CD8-positive, alpha-beta memory T cell (primary cell): Measurements from ENCODE around the gene TOM1L2. TPM values are rescaled to one million over a fixed set of nuclear protein-coding genes. Genes with fewer than 3 reads are reported as not detected.

Experiments
- CTCF ChIA-PET: fragments of 350-600 bp; sonication (Branson Sonifier 250); formaldehyde crosslinking; loops from one replicate; lab custom pipeline; 2021; ENCODE audit warnings: antibody characterized with exemption; lab: Charles Lee
- POLR2A ChIA-PET: fragments of 350-600 bp; sonication (Branson Sonifier 250); formaldehyde crosslinking; loops from one replicate; lab custom pipeline; 2021; ENCODE audit warnings: antibody characterized with exemption; lab: Charles Lee
- DNase-seq, 5 donors: peaks; one replicate each; pipeline versions ENCODE4 v3.0.0 to v3.0.0-alpha.2; 2020 to 2022; ENCODE audit warnings: mixed read lengths in 1 of 5
- H3K27ac ChIP-seq: one replicate; pipeline ENCODE4 v1.7.0; 2013; ENCODE audit warnings: low read depth, mild to moderate bottlenecking, low read length, moderate library complexity
- H3K27me3 ChIP-seq: 2 replicates; pipeline ENCODE4 v1.7.0; 2013; ENCODE audit warnings: low read length, mild to moderate bottlenecking; ENCODE audit not compliant: insufficient read depth, poor library complexity, severe bottlenecking
- H3K36me3 ChIP-seq: 2 replicates; pipeline ENCODE4 v1.7.0; 2013; ENCODE audit warnings: mild to moderate bottlenecking, low read length, moderate library complexity; ENCODE audit not compliant: insufficient read depth
- H3K4me1 ChIP-seq: 2 replicates; pipeline ENCODE4 v1.7.0; 2013; ENCODE audit warnings: mild to moderate bottlenecking, low read length, moderate library complexity; ENCODE audit not compliant: insufficient read depth
- H3K4me3 ChIP-seq: 2 replicates; pipeline ENCODE4 v1.7.0; 2013; ENCODE audit warnings: mild to moderate bottlenecking, low read length
- H3K9me3 ChIP-seq: 2 replicates; pipeline ENCODE4 v1.7.0; 2013; ENCODE audit warnings: mild to moderate bottlenecking, low read length
- H3K27ac Mint-ChIP-seq, 8 donors: one replicate each; pipeline ENCODE4 v1.8.0; 2020 to 2021; ENCODE audit warnings: mixed read lengths in 8 of 8, mild to moderate bottlenecking in 6 of 8, inconsistent platforms in 3 of 8, moderate library complexity in 3 of 8
- H3K27me3 Mint-ChIP-seq, 2 donors: one replicate each; pipeline ENCODE4 v1.8.0; 2020 to 2021; ENCODE audit warnings: mixed read lengths in 2 of 2, mild to moderate bottlenecking in 1 of 2, moderate library complexity in 1 of 2
- H3K36me3 Mint-ChIP-seq, 3 donors: one replicate each; pipeline ENCODE4 v1.8.0; 2020 to 2021; ENCODE audit warnings: mixed read lengths in 3 of 3, inconsistent platforms in 1 of 3, mild to moderate bottlenecking in 1 of 3
- H3K4me1 Mint-ChIP-seq, 3 donors: one replicate each; pipeline ENCODE4 v1.8.0; 2020 to 2021; ENCODE audit warnings: mixed read lengths in 3 of 3, inconsistent platforms in 1 of 3, mild to moderate bottlenecking in 1 of 3
- H3K4me3 Mint-ChIP-seq, 7 donors: one replicate each; pipeline ENCODE4 v1.8.0; 2020 to 2021; ENCODE audit warnings: mixed read lengths in 7 of 7, mild to moderate bottlenecking in 6 of 7, moderate library complexity in 4 of 7, inconsistent platforms in 2 of 7
- H3K9me3 Mint-ChIP-seq, 5 donors: one replicate each; pipeline ENCODE4 v1.8.0; 2020 to 2022; ENCODE audit warnings: mixed read lengths in 5 of 5, mild to moderate bottlenecking in 3 of 5, moderate library complexity in 2 of 5, inconsistent platforms in 1 of 5
- polyA plus RNA-seq: library from polyadenylated mRNA; unstranded; fragments of 300-500 nt; fragmentation: Illumina TruSeq; gene quantifications from one replicate; pipeline ENCODE4 v1.2.3, GENCODE V29; 2021
- total RNA-seq, 2 experiments: library from RNA; stranded (reverse); gene quantifications; one replicate each; pipeline ENCODE4 v1.2.3, GENCODE V29; 2021

Gene TOM1L2
- total and polyA plus RNA-seq, 3 experiments from 2014 or later, result 6.5 to 11.3 (median 10.0) TPM

- Mint-ChIP-seq H3K27me3 (peaks cover 0 to 7% of the 10 kb centered on the region in 2 donors), H3K4me1 (peaks cover 51 to 68% (median 54%) of the 10 kb centered on the region in 3 donors), H3K9me3 (peaks cover 0 to 3% (median 0%) of the 10 kb centered on the region in 5 donors), H3K36me3 (peaks cover 0 to 7% (median 0%) of the 10 kb centered on the region in 3 donors), H3K27ac (peak overlapping the region; percentile 89 to 99 (median 97)), H3K4me3 (peak overlapping the region; percentile 86 to 94 (median 88))
- ChIA-PET CTCF (interaction anchor here (1.1 to 1.3 kb wide), 2 partner anchors 12 to 25 kb away, joined by 5 read pairs; no protein-coding TSS in a partner anchor), POLR2A (interaction anchor here (0.6 to 1.7 kb wide), 5 partner anchors 12 to 155 kb away, joined by 3 to 23 read pairs (median 4); partner anchors contain the start of gene RAI1)
- DNase-seq, result no peak
- Histone ChIP-seq H3K27ac (peak overlapping the region; percentile 97), H3K27me3 (no peaks in the 10 kb centered on the region), H3K4me1 (peaks cover 65% of the 10 kb centered on the region), H3K9me3 (no peaks in the 10 kb centered on the region), H3K36me3 (no peaks in the 10 kb centered on the region), H3K4me3 (peak overlapping the region; percentile 47)
Measured at GRCh38 chr17:17837380-17837821, 134.8 kb downstream of the TOM1L2 start.

- H3K4me3 ChIP-seq, result peak within 1 kb of the TSS; percentile 47
- H3K36me3 Mint-ChIP-seq, result peaks cover 0 to 12% (median 4%) of the 10 kb centered on the region in 3 donors
- peaks cover 0 to 3% (median 0%) of the 10 kb centered on the region in 5 donors for H3K9me3 Mint-ChIP-seq
- H3K27ac ChIP-seq, result peak within 1 kb of the TSS; percentile 97
- H3K4me3 Mint-ChIP-seq, result peak within 1 kb of the TSS; percentile 86 to 94 (median 88)
- DNase-seq, result peak; percentile 53 to 75 (median 66)
- H3K4me1 Mint-ChIP-seq, result peaks cover 55 to 72% (median 58%) of the 10 kb centered on the region in 3 donors
- H3K9me3 ChIP-seq, result no peaks in the 10 kb centered on the region
- H3K4me1 ChIP-seq, result peaks cover 65% of the 10 kb centered on the region
- no peaks in the 10 kb centered on the region for H3K27me3 ChIP-seq
- peak within 1 kb of the TSS; percentile 90 to 99 (median 98) for H3K27ac Mint-ChIP-seq
- H3K27me3 Mint-ChIP-seq, result peaks cover 0 to 7% of the 10 kb centered on the region in 2 donors
- ChIA-PET POLR2A (interaction anchor here (1.0 to 2.0 kb wide), 8 partner anchors 9 to 155 kb away, joined by 3 to 23 read pairs (median 5); partner anchors contain the start of genes DRC3, RAI1 and TOM1L2), CTCF (interaction anchor here (0.9 to 3.3 kb wide), 6 partner anchors 12 to 74 kb away, joined by 3 to 21 read pairs (median 6); no protein-coding TSS in a partner anchor)
- H3K36me3 ChIP-seq, result peaks cover 3% of the 10 kb centered on the region
Measured at GRCh38 chr17:17836818-17837379, 135.3 kb downstream of the TOM1L2 start, which contains the start of gene SREBF1. Gene SREBF1, minus strand, starts transcription at chr17:17836986. Its CDS starts 169 bp downstream, at chr17:17836817.

GRCh38 chr17:17836250-17836817 lies 135.9 kb downstream of the TOM1L2 start:
- H3K4me1 ChIP-seq, result peaks cover 65% of the 10 kb centered on the region
- Mint-ChIP-seq H3K27ac (peak overlapping the region; percentile 90 to 99 (median 98)), H3K4me3 (peak overlapping the region; percentile 82 to 94 (median 88)), H3K9me3 (peaks cover 0 to 3% (median 0%) of the 10 kb centered on the region in 5 donors), H3K4me1 (peaks cover 55 to 72% (median 58%) of the 10 kb centered on the region in 3 donors), H3K36me3 (peaks cover 0 to 12% (median 4%) of the 10 kb centered on the region in 3 donors), H3K27me3 (peaks cover 0 to 7% of the 10 kb centered on the region in 2 donors)
- DNase-seq, result peak; percentile 96 to 98 (median 98)
- peak overlapping the region; percentile 97 for H3K27ac ChIP-seq
- CTCF ChIA-PET, result interaction anchor here (0.8 to 3.3 kb wide), 11 partner anchors 9 to 154 kb away, joined by 3 to 21 read pairs (median 6); no protein-coding TSS in a partner anchor
- H3K27me3 ChIP-seq, result no peaks in the 10 kb centered on the region
- peaks cover 7% of the 10 kb centered on the region for H3K36me3 ChIP-seq
- peak overlapping the region; percentile 47 for H3K4me3 ChIP-seq
- no peaks in the 10 kb centered on the region for H3K9me3 ChIP-seq
- POLR2A ChIA-PET, result interaction anchor here (0.5 to 2.0 kb wide), 12 partner anchors 9 to 154 kb away, joined by 3 to 23 read pairs (median 5); partner anchors contain the start of genes DRC3, RAI1 and TOM1L2

- peaks cover 53 to 71% (median 57%) of the 10 kb centered on the region in 3 donors for H3K4me1 Mint-ChIP-seq
- H3K9me3 Mint-ChIP-seq, result peaks cover 0 to 3% (median 0%) of the 10 kb centered on the region in 5 donors
- H3K27ac Mint-ChIP-seq, result peak overlapping the region; percentile 90 to 99 (median 98)
- H3K9me3 ChIP-seq, result no peaks in the 10 kb centered on the region
- H3K27me3 ChIP-seq, result no peaks in the 10 kb centered on the region
- ChIA-PET CTCF (interaction anchor here (0.8 to 3.3 kb wide), 10 partner anchors 8 to 153 kb away, joined by 3 to 21 read pairs (median 6); no protein-coding TSS in a partner anchor), POLR2A (interaction anchor here (0.5 to 2.0 kb wide), 12 partner anchors 8 to 154 kb away, joined by 3 to 23 read pairs (median 5); partner anchors contain the start of genes DRC3, RAI1 and TOM1L2)
- H3K4me3 Mint-ChIP-seq, result peak overlapping the region; percentile 82 to 94 (median 88)
- peaks cover 0 to 16% (median 4%) of the 10 kb centered on the region in 3 donors for H3K36me3 Mint-ChIP-seq
- peaks cover 7% of the 10 kb centered on the region for H3K36me3 ChIP-seq
- H3K27me3 Mint-ChIP-seq, result peaks cover 0 to 7% of the 10 kb centered on the region in 2 donors
- DNase-seq, result no peak
- peaks cover 58% of the 10 kb centered on the region for H3K4me1 ChIP-seq
- H3K4me3 ChIP-seq, result peak overlapping the region; percentile 47
- H3K27ac ChIP-seq, result peak overlapping the region; percentile 97
Measured at GRCh38 chr17:17835415-17836249, 136.6 kb downstream of the TOM1L2 start.

- ChIA-PET POLR2A (interaction anchor here (2.0 kb wide), 1 partner anchor 11 kb away, joined by 6 read pairs; no protein-coding TSS in a partner anchor), CTCF (interaction anchor here (1.2 to 3.3 kb wide), 3 partner anchors 12 to 22 kb away, joined by 6 to 21 read pairs (median 13); no protein-coding TSS in a partner anchor)
- H3K4me3 Mint-ChIP-seq, result peak overlapping the region; percentile 32 to 90 (median 88)
- no peak for DNase-seq
- H3K27me3 Mint-ChIP-seq, result peaks cover 0 to 7% of the 10 kb centered on the region in 2 donors
- H3K4me1 Mint-ChIP-seq, result peaks cover 53 to 74% (median 61%) of the 10 kb centered on the region in 3 donors
- peaks cover 0 to 16% (median 4%) of the 10 kb centered on the region in 3 donors for H3K36me3 Mint-ChIP-seq
- Histone ChIP-seq H3K36me3 (peaks cover 7% of the 10 kb centered on the region), H3K27ac (peak overlapping the region; percentile 97), H3K4me1 (peaks cover 54% of the 10 kb centered on the region), H3K9me3 (no peaks in the 10 kb centered on the region), H3K4me3 (no peak overlapping the region), H3K27me3 (no peaks in the 10 kb centered on the region)
- H3K27ac Mint-ChIP-seq, result peak overlapping the region; percentile 82 to 99 (median 97)
- peaks cover 0 to 3% (median 0%) of the 10 kb centered on the region in 5 donors for H3K9me3 Mint-ChIP-seq
Measured at GRCh38 chr17:17834974-17835373, 137.2 kb downstream of the TOM1L2 start.

GRCh38 chr17:17833658-17834357 lies 138.4 kb downstream of the TOM1L2 start:
- H3K27me3 ChIP-seq, result no peaks in the 10 kb centered on the region
- Mint-ChIP-seq H3K27ac (peak overlapping the region in 7 of 8 donors; percentile 77 to 99 (median 97)), H3K4me1 (peaks cover 48 to 72% (median 54%) of the 10 kb centered on the region in 3 donors), H3K36me3 (peaks cover 0 to 16% (median 4%) of the 10 kb centered on the region in 3 donors), H3K27me3 (peaks cover 0 to 7% of the 10 kb centered on the region in 2 donors), H3K9me3 (peaks cover 0 to 3% (median 0%) of the 10 kb centered on the region in 5 donors), H3K4me3 (peak overlapping the region; percentile 5 to 90 (median 87))
- DNase-seq, result no peak
- H3K27ac ChIP-seq, result peak overlapping the region; percentile 97
- POLR2A ChIA-PET, result interaction anchor here (0.6 kb wide), 1 partner anchor 676 kb away, joined by 4 read pairs; no protein-coding TSS in a partner anchor
- H3K4me3 ChIP-seq, result no peak overlapping the region
- CTCF ChIA-PET, result interaction anchor here (1.2 to 3.3 kb wide), 3 partner anchors 12 to 28 kb away, joined by 3 to 21 read pairs (median 3); no protein-coding TSS in a partner anchor
- peaks cover 44% of the 10 kb centered on the region for H3K4me1 ChIP-seq
- peaks cover 7% of the 10 kb centered on the region for H3K36me3 ChIP-seq
- H3K9me3 ChIP-seq, result no peaks in the 10 kb centered on the region
